Bronchial epithelial cell (primary cell): ENCODE results near the gene SLC35E3. TPM values are rescaled to one million over a fixed set of nuclear protein-coding genes. Genes with fewer than 3 reads are reported as not detected.

Experiments used
- DNase-seq: peaks from one replicate; pipeline ENCODE4 v3.0.0-alpha.2; 2010; ENCODE audit warnings: low read depth
- FAIRE-seq: peaks from 2 replicates; lab custom pipeline; 2011; peaks lifted over from hg19 to GRCh38; lab: Jason Lieb, UNC
- H3K27me3 ChIP-seq: 2 replicates; pipeline ENCODE4 v1.5.1; 2011; ENCODE audit warnings: low read length; ENCODE audit not compliant: control insufficient read depth, insufficient read depth
- H3K36me3 ChIP-seq: 2 replicates; pipeline ENCODE4 v1.5.1; 2011; ENCODE audit warnings: low read length; ENCODE audit not compliant: control insufficient read depth, insufficient read depth
- H3K4me3 ChIP-seq: 2 replicates; pipeline ENCODE4 v1.5.1; 2011; ENCODE audit warnings: mild to moderate bottlenecking, low read depth, low read length, control low read depth
- total RNA-seq: library from RNA; depleted of rRNA; stranded (reverse); fragments of >200 nt; gene quantifications from 2 replicates; pipeline ENCODE4 v1.2.1, GENCODE V29; 2014
- TF ChIP-seq, protein P1 (sequence below): IDR thresholded peaks from 2 replicates; pipeline ENCODE4 v1.5.1; 2011; ENCODE audit warnings: mild to moderate bottlenecking, moderate library complexity, low read length, control low read depth, inconsistent platforms; ENCODE audit not compliant: insufficient read depth, severe bottlenecking

Gene SLC35E3
- total RNA-seq, 1 donor from 2014 or later: 3.2 TPM

DNA sequence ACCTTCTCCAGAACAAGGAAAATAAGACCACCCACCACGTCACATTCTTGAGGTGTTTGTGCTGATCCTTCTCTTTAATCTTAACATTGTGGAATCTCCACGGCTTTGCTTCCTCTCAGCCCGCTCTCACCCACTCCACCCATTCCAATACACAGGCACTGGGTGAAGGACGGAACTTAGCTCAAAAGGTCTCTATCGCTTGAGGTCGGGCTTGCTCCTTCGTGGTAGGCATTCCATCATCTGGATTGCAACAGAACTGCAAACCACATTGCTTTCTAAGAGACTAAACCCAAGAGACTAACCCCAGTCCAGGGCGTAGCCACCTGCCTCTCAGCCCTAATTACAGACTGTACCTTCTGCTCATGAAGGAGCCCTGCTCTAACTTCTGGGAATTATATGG, 38.0 kb downstream of the SLC35E3 start:
- FAIRE-seq (no peak), DNase-seq (no peak)
- Histone ChIP-seq H3K36me3 (no peaks in the 10 kb centered on the region), H3K27me3 (no peaks in the 10 kb centered on the region), H3K4me3 (no peak overlapping the region)
- TF ChIP-seq, protein P1, sequence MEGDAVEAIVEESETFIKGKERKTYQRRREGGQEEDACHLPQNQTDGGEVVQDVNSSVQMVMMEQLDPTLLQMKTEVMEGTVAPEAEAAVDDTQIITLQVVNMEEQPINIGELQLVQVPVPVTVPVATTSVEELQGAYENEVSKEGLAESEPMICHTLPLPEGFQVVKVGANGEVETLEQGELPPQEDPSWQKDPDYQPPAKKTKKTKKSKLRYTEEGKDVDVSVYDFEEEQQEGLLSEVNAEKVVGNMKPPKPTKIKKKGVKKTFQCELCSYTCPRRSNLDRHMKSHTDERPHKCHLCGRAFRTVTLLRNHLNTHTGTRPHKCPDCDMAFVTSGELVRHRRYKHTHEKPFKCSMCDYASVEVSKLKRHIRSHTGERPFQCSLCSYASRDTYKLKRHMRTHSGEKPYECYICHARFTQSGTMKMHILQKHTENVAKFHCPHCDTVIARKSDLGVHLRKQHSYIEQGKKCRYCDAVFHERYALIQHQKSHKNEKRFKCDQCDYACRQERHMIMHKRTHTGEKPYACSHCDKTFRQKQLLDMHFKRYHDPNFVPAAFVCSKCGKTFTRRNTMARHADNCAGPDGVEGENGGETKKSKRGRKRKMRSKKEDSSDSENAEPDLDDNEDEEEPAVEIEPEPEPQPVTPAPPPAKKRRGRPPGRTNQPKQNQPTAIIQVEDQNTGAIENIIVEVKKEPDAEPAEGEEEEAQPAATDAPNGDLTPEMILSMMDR: no peak

DNA sequence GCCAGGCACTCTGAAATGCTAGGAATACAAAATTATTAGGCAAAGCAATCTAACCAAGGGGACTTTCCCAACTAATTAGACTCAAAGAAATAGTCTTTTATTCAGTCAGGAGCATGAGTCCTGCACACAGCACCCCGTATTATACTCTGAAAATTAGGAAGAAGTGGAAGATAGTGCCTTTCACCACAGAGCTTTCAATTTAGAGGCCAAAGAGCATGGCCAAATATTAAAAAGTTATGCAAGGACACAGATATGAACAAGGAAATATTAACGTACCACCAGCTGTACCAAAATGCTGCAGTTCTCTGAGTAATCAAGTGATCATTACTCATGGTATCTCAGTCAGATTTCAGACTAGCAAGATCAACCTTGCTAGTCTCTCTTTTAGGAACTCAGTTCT, 39.4 kb downstream of the SLC35E3 start:
- FAIRE-seq (no peak), DNase-seq (peak; percentile 83)
- no peak overlapping the region for H3K4me3 ChIP-seq

DNA sequence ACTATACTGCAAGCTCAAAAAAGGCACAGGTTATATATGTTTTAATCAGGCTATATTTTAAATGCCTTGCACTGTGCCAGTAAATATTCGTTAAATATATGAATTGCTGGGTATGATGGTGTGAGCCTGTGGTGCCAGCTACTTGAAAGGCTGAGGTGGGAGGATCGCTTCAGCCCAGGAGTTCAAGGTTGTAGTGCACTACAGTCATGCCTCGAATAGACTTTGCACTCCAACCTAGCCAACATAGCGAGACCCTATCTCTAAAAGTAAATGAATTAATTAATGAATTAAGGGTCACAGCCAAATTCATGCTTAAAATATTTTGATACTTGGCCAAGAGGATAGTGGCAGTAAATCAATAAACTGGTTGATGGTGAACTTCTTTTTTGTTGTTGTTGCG, 39.8 kb downstream of the SLC35E3 start:
- DNase-seq (no peak), FAIRE-seq (no peak)
- Histone ChIP-seq H3K4me3 (no peak overlapping the region), H3K27me3 (no peaks in the 10 kb centered on the region), H3K36me3 (no peaks in the 10 kb centered on the region)
- TF ChIP-seq, protein P1: no peak

More for the DNA sequence above, 39.4 kb downstream of the SLC35E3 start:
- no peaks in the 10 kb centered on the region for H3K36me3 ChIP-seq
- TF ChIP-seq, protein P1: no peak
- no peaks in the 10 kb centered on the region for H3K27me3 ChIP-seq

DNA sequence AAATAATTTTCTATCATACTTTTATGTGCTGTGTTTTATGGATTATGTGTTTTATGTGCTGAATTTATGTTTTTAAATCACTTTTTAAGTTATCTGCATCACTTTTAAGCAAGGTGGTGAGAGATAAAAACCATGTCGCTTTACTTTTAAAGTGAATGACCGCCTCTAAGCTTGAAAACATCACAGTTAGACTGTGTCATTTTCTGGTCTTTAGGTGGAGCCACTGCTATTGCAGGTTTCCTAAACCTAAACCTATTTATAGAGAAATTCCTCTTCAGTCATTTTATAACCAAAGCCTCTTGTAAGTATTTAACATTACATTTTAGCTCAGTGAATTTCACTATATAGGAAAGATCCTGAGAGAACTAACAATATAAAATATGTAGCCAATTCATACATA, 41.0 kb downstream of the SLC35E3 start:
- FAIRE-seq (no peak), DNase-seq (no peak)
- H3K4me3 ChIP-seq: no peak overlapping the region
- H3K27me3 ChIP-seq: no peaks in the 10 kb centered on the region
- no peaks in the 10 kb centered on the region for H3K36me3 ChIP-seq
- TF ChIP-seq, protein P1: no peak

DNA sequence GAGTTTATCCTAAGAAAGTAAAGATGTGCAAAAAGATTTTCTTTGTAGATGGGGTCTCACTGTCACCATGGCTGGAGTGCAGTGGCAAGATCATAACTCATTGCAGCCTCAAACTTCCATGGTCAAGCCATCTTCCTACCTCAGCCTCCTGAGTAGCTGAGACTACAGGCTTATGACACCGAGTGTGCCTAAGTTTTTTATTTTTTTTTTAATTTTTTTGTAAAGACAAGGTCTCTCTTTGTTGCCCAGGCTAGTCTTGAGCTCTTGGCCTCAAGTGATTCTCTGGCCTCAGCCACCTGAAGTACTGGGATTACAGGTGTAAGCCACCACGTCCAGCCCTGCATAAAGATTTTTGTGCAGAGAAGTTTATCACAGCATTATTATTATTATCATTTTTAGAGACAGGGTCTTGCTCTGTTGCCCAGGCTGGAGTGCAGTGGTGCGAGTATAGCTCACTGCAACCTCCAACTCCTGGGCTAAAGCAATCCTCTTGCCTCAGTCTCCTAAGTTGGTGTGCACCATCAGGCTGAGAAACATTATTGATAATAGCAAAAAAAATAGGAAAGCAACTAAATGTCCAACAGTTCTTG, 42.7 kb downstream of the SLC35E3 start:
- DNase-seq (no peak), FAIRE-seq (no peak)
- H3K4me3 ChIP-seq: no peak overlapping the region
- no peaks in the 10 kb centered on the region for H3K36me3 ChIP-seq
- no peaks in the 10 kb centered on the region for H3K27me3 ChIP-seq
- TF ChIP-seq, protein P1: no peak
